SK-N-SH treated with all-trans-retinoic acid at 6 μM for 48 hours (cell line): ENCODE data around the gene ALK.

Source experiments
- ATAC-seq: fragments of 200-7000 bp; cut with Tn5 transposase; 3 replicates; pipeline ENCODE4 v1.9.1; 2020; ENCODE audit warnings: mild to moderate bottlenecking, moderate library complexity
- BACH2 ChIP-seq: fragments of 250-450 bp; sonication (Bioruptor Pico); IDR thresholded peaks from 2 replicates; pipeline ENCODE4 v1.9.0; 2021; ENCODE audit warnings: mild to moderate bottlenecking, borderline replicate concordance
- ESRRG ChIP-seq: fragments of 250-450 bp; sonication (Bioruptor Pico); IDR thresholded peaks from 2 replicates; pipeline ENCODE4 v1.6.1; 2021; ENCODE audit warnings: mild to moderate bottlenecking
- ISL1 ChIP-seq: fragments of 250-450 bp; sonication (Bioruptor Pico); IDR thresholded peaks from 2 replicates; pipeline ENCODE4 v2.1.2; 2022; ENCODE audit warnings: mild to moderate bottlenecking, moderate library complexity
- PPARA ChIP-seq: fragments of 250-450 bp; sonication (Bioruptor Pico); IDR thresholded peaks from 2 replicates; pipeline ENCODE4 v1.5.0; 2020; ENCODE audit warnings: mild to moderate bottlenecking, borderline replicate concordance
- RARB ChIP-seq: fragments of 250-450 bp; sonication (Bioruptor Pico); IDR thresholded peaks from 2 replicates; pipeline ENCODE4 v1.8.0; 2021; ENCODE audit warnings: mild to moderate bottlenecking, moderate library complexity
- TCF4 ChIP-seq: fragments of 250-450 bp; sonication (Bioruptor Pico); IDR thresholded peaks from 2 replicates; pipeline ENCODE4 v1.8.0; 2021; ENCODE audit warnings: mild to moderate bottlenecking, moderate library complexity, borderline replicate concordance
- TOX ChIP-seq: fragments of 250-450 bp; sonication (Bioruptor Pico); IDR thresholded peaks from 2 replicates; pipeline ENCODE4 v1.8.0; 2021; ENCODE audit warnings: mild to moderate bottlenecking, moderate library complexity, borderline replicate concordance
- ZC3H10 ChIP-seq: fragments of 250-450 bp; sonication (Bioruptor Pico); IDR thresholded peaks from 2 replicates; pipeline ENCODE4 v1.5.1; 2021; ENCODE audit warnings: mild to moderate bottlenecking, moderate library complexity
- ZFP3 ChIP-seq: fragments of 250-450 bp; sonication (Bioruptor Pico); IDR thresholded peaks from 2 replicates; pipeline ENCODE4 v1.5.0; 2020; ENCODE audit warnings: mild to moderate bottlenecking, moderate library complexity
- ZNF565 ChIP-seq: fragments of 450-650 bp; formaldehyde crosslinking; conservative IDR thresholded peaks from 2 replicates; pipeline ENCODE4 v1.5.0; 2020; ENCODE audit warnings: low read depth, mild to moderate bottlenecking, moderate library complexity
- ZNF70 ChIP-seq: fragments of 450-650 bp; formaldehyde crosslinking; IDR thresholded peaks from 2 replicates; pipeline ENCODE4 v1.5.0; 2020; ENCODE audit warnings: mild to moderate bottlenecking, moderate library complexity
- ZNF8 ChIP-seq: fragments of 450-650 bp; formaldehyde crosslinking; IDR thresholded peaks from 2 replicates; pipeline ENCODE4 v1.5.0; 2020; ENCODE audit warnings: mild to moderate bottlenecking, moderate library complexity
- TF ChIP-seq, protein P1 (sequence below): fragments of 250-450 bp; sonication (Bioruptor Pico); IDR thresholded peaks from 2 replicates; pipeline ENCODE4 v1.8.0; 2020; ENCODE audit warnings: mild to moderate bottlenecking, moderate library complexity, borderline replicate concordance
- TF ChIP-seq, protein P2 (sequence below): fragments of 250-450 bp; sonication (Bioruptor Pico); IDR thresholded peaks from 2 replicates; pipeline ENCODE4 v1.5.1; 2020; ENCODE audit warnings: low read depth, mild to moderate bottlenecking, moderate library complexity
- TF ChIP-seq, protein P3 (sequence below): fragments of 250-450 bp; sonication (Bioruptor Pico); IDR thresholded peaks from 2 replicates; pipeline ENCODE4 v1.5.1; 2021; ENCODE audit warnings: mild to moderate bottlenecking, moderate library complexity
- TF ChIP-seq, protein P4 (sequence below): fragments of 250-450 bp; sonication (Bioruptor Pico); IDR thresholded peaks from 2 replicates; pipeline ENCODE4 v1.8.0; 2021; ENCODE audit warnings: low read depth, mild to moderate bottlenecking, moderate library complexity, borderline replicate concordance

Gene ALK

DNA sequence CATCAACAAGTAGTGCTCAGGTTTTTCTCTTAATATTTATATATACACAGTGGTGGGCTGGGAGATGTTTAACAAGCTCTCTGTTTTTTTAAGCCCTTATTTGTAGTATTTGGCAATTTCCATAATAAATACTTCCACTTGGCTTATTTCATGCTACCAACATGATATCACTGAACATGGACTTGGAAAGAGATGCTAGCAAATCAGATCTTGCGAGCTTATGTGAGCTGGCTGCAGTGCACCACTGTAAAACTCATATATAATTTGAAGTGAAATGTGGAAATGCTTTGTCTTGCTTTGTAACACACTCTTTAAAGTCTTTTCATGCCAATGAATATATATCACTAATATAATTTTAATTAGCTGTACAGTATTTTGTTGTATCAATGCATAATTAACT lies 155.7 kb downstream of the ALK start:
- no peak for ATAC-seq

DNA sequence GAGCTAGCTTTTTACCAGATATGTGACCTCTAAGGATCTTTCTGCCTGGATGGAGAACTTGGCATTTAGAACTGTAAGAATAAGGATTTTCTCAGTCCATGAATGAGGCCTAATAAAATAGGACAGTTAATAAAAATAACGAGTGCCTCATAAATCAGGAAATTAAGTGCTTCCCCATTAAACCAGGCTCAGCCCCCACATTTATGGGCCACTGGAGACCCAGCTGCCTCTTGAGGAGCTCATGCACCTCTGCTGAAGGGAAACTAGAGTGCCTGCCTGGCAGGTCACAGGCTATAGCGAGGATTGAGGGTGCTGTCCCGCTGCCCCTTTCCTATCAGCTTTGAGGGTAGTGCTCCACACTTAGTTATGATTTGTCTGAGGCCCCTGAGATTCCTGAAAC lies 158.0 kb downstream of the ALK start:
- ATAC-seq: no peak
- TF ChIP-seq ZC3H10 (CRISPR knock-in tag) (no peak), ESRRG (CRISPR knock-in tag) (no peak), ZNF8 (CRISPR knock-in tag) (no peak), RARB (CRISPR knock-in tag) (no peak), ZFP3 (CRISPR knock-in tag) (no peak)
- TF ChIP-seq, all 23 proteins: peak for 0

More for the DNA sequence above, 155.7 kb downstream of the ALK start:
- TF ChIP-seq BACH2 (no peak), TOX (CRISPR knock-in tag) (no peak), RARB (CRISPR knock-in tag) (no peak), ZNF565 (CRISPR knock-in tag) (no peak), ZNF70 (CRISPR knock-in tag) (no peak), ZNF8 (CRISPR knock-in tag) (no peak), ZC3H10 (CRISPR knock-in tag) (no peak), TCF4 (no peak), ISL1 (no peak), ZFP3 (CRISPR knock-in tag) (no peak), PPARA (CRISPR knock-in tag) (no peak)
- TF ChIP-seq, protein P1, sequence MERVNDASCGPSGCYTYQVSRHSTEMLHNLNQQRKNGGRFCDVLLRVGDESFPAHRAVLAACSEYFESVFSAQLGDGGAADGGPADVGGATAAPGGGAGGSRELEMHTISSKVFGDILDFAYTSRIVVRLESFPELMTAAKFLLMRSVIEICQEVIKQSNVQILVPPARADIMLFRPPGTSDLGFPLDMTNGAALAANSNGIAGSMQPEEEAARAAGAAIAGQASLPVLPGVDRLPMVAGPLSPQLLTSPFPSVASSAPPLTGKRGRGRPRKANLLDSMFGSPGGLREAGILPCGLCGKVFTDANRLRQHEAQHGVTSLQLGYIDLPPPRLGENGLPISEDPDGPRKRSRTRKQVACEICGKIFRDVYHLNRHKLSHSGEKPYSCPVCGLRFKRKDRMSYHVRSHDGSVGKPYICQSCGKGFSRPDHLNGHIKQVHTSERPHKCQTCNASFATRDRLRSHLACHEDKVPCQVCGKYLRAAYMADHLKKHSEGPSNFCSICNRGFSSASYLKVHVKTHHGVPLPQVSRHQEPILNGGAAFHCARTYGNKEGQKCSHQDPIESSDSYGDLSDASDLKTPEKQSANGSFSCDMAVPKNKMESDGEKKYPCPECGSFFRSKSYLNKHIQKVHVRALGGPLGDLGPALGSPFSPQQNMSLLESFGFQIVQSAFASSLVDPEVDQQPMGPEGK (CRISPR knock-in tag): no peak
- TF ChIP-seq, protein P2, sequence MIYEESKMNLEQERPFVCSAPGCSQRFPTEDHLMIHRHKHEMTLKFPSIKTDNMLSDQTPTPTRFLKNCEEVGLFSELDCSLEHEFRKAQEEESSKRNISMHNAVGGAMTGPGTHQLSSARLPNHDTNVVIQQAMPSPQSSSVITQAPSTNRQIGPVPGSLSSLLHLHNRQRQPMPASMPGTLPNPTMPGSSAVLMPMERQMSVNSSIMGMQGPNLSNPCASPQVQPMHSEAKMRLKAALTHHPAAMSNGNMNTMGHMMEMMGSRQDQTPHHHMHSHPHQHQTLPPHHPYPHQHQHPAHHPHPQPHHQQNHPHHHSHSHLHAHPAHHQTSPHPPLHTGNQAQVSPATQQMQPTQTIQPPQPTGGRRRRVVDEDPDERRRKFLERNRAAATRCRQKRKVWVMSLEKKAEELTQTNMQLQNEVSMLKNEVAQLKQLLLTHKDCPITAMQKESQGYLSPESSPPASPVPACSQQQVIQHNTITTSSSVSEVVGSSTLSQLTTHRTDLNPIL (CRISPR knock-in tag): no peak
- TF ChIP-seq, protein P3, sequence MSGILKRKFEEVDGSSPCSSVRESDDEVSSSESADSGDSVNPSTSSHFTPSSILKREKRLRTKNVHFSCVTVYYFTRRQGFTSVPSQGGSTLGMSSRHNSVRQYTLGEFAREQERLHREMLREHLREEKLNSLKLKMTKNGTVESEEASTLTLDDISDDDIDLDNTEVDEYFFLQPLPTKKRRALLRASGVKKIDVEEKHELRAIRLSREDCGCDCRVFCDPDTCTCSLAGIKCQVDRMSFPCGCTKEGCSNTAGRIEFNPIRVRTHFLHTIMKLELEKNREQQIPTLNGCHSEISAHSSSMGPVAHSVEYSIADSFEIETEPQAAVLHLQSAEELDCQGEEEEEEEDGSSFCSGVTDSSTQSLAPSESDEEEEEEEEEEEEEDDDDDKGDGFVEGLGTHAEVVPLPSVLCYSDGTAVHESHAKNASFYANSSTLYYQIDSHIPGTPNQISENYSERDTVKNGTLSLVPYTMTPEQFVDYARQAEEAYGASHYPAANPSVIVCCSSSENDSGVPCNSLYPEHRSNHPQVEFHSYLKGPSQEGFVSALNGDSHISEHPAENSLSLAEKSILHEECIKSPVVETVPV (CRISPR knock-in tag): no peak
- TF ChIP-seq, protein P4, sequence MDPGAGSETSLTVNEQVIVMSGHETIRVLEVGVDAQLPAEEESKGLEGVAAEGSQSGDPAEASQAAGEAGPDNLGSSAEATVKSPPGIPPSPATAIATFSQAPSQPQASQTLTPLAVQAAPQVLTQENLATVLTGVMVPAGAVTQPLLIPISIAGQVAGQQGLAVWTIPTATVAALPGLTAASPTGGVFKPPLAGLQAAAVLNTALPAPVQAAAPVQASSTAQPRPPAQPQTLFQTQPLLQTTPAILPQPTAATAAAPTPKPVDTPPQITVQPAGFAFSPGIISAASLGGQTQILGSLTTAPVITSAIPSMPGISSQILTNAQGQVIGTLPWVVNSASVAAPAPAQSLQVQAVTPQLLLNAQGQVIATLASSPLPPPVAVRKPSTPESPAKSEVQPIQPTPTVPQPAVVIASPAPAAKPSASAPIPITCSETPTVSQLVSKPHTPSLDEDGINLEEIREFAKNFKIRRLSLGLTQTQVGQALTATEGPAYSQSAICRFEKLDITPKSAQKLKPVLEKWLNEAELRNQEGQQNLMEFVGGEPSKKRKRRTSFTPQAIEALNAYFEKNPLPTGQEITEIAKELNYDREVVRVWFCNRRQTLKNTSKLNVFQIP (CRISPR knock-in tag): no peak

DNA sequence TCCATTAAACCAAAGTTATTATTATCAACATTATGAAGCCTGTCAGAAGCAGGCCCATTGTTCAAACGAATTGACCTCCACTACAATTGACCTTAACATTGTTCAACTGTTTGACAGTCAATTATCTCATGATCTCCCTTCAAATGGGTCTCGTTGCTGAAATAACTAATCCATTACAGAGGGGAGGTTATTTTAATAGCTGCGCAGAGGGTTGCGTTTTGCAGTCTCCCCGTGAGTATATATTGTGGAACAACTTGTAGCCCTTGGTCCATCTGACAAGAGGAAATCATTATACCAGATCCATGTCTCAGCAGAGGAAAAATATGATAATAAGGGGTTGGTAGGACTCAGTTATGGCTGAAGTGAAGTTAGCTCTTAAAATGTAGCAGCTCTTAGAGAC lies 159.1 kb downstream of the ALK start:
- ATAC-seq: no peak
- no peak for TF ChIP-seq ZFP3 (CRISPR knock-in tag)
- TF ChIP-seq ZC3H10 (CRISPR knock-in tag): no peak
- TF ChIP-seq BACH2: no peak
- no peak for TF ChIP-seq TOX (CRISPR knock-in tag)

DNA sequence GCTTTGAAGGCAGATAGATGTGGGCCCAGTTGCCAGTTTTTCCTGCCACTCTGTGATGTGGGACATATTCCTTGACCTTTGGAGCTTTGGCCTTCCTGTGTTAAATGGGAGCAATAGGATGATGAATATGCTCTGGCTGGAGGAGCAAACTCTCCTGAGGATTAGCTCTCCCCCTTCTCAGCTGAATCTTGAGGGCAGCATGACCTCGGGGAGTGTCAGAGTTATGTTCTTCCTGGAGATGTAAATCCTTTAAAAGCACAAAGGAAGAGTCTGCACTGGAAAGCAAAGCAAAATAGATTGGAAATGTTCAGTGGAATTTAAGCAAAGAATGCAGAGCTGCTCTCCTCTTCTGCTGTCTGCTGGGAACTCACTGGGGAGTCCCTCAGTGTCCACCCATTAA lies 160.1 kb downstream of the ALK start:
- no peak for ATAC-seq
- TF ChIP-seq ZNF565 (CRISPR knock-in tag) (no peak), BACH2 (no peak), ZC3H10 (CRISPR knock-in tag) (no peak), ZFP3 (CRISPR knock-in tag) (no peak)
- TF ChIP-seq, protein P1 (CRISPR knock-in tag): no peak
- TF ChIP-seq, protein P2 (CRISPR knock-in tag): no peak
